ENCODE measurements around the gene ZNF234.
"Not testable (repeated sequence)": the region's sequence is repeated elsewhere in the genome, so short reads cannot be mapped to it uniquely, and the experiment has no call there.

ZNF234 gene

DNA sequence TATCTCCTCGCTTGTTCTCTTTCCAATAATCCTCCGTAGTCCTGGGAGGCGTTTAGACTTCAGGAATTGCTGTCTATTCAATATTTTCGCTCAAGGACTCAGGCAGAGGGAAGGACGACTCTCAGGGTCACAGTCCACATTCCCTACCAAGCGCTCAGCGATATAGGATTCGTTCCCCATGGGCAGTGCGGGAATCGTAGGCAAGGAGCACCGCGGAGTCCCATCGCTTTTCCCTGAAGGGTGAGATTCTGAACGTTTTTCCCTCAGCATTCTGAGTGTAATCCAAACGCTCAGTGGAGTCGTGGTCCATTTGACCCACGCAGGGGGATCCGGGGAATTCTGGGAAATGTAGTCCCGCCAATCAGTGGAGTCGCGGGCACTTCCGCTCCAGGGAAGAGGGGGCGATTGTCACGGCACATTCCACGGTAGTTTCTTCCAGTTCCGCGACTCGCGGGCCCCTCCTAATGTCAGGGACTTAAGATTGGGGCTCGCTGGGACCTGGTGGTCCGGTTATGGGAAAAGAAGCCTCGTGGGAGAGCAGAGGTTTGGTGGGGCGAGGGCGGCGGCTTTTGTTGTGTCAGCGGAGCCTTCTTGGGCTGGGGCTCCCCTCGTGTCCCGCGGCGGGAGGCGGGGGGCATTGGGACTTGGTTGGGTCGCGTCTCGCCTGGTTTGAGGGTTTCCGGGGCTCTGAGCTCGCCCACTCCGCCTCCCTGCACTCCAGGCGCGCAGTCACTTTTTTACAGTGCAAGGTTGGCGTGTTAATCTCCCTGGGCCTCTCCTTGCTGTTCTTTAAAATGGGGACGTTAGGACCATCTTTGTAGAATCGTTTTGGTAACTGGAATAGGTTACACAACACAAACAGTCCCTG, at the start of gene ZNF234:
TSS of gene ZNF234 (plus strand) at position 364 of the 868 bp plus-strand sequence. CDS start 3,079 bp downstream, outside the sequence.
- peak; percentile 69 for DNase-seq

DNA sequence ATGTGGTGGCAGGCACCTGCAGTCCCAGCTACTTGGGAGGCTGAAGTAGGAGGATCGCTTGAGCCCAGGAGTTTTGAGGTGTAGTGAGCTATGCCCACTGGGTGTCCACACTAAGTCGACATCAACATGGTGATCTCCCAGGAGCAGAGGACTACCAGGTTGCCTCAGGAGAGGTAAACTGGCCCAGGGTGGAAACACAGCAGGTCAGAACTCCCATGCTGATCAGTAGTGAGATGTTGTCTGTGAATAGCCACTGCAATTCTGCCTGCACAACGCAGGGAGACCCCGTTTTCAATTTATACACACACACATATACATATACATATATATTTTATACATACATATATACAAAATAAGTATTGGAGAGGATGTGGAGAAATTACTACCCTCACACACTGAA, 49.2 kb upstream of the ZNF234 start:
- no peak for DNase-seq

DNA sequence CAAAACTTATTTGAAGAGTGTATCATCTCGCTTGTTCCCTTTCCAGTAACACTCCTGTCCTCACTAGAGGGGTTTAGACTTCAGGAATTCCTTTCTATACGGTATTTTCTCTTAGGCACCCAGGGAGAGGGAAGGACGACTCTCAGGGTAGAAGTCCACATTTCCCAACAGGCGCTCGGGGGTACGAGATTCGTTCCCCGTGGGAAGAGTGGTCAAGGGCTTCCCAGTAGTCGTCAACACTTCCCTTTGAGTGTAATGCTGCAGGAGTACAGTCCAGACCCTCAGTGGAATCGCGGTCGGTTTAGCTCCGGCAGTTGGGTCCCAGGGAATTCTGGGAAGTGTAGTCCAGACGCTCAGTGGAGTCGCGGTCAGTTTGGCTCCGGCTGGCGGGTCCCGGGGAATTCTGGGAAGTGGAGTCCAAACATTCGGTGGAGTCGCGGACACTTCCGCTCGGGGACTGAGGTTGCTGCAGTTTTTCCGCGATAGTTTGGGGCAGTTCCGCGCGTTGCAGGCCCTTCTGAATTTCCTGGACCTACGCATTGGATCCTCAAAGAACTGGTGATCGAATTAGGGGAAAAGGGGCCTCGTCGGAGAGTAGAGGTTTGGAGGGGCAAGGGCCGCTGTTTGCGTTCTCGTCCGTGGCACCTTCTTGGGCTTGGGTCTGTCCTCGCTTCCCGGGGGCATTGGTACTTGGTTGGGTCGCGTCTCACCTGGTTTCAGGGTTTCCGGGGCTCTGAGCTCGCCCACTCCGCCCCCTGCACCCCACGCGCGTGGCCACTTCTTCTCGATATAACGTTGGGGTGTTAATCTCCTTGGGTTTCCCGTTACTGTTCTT, 47.2 kb upstream of the ZNF234 start, which contains the start of gene ZNF224:
TSS of gene ZNF224 (plus strand) at position 431 of the 835 bp plus-strand sequence. CDS start 3,513 bp downstream, outside the sequence.
- peak; percentile 87 for DNase-seq

DNA sequence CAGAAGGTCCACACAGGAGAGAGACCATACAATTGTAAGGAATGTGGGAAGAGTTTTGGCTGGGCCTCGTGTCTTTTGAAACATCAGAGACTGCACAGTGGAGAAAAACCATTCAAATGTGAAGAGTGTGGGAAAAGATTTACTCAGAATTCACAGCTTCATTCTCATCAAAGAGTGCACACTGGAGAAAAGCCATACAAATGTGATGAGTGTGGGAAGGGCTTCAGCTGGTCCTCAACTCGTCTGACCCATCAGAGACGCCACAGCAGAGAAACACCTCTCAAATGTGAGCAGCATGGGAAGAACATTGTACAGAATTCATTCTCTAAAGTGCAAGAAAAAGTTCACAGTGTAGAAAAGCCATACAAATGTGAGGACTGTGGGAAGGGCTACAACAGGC, 33.6 kb upstream of the ZNF234 start:
- no peak for DNase-seq

DNA sequence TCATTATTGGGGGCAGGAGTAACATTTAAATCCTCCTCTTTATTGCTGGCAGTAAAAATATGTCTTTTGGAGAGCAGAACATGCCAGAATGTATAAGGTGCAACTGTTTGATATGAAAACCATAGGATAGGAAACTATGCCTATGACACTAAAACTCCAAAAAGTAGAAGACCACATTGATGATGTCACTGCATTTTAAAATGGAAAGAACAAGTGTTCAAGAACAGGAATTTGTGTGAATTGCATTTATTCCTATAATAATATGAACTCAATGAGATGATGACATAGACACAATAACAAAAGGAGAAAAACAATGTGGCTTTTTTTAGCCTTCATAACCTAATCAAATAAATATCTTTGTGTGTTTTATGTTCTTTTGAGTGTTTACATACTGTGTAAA, 31.9 kb upstream of the ZNF234 start:
- no peak for DNase-seq

DNA sequence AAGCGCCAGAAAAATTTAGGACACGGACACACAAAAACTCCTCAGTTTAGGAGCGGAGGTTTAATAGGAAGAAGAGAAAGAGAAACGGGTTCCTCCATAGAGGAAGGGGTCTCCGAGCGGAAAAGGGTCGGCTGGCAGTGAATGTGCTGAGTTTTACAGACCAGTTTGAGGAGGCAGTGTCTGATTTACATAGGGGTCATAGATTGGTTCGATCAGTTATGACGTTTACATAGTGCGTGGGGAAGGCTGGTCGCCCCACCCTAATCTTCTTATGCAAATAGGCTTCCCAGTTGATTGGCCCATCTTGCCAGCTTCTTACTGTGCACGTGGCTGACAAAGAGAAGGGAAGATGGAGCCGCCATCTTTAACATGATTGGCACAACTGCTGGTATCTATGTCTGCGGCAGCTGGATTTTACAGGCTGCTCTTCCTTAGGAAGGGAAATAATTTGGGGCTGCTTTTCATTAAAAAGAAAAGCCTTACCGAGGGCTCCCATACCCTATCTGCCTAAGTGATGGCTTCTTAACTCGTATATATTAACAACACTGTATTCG, 29.4 kb upstream of the ZNF234 start:
- no peak for DNase-seq

DNA sequence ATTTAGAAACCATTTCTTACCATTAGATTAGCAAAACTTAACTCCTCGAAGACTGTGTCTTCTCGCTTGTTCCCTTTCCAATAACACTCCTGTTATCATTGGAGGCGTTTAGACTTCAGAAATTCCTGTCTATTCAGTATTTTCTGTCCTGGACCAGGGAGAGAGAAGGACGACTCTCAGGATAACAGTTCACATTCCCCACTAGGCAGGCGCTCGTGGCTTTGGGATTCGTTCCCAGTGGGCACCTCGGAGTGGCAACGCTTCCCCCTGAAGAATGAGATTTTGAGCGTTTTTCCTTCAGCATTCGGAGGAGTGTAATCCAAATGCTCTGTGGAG, 28.6 kb upstream of the ZNF234 start:
- DNase-seq = no peak

DNA sequence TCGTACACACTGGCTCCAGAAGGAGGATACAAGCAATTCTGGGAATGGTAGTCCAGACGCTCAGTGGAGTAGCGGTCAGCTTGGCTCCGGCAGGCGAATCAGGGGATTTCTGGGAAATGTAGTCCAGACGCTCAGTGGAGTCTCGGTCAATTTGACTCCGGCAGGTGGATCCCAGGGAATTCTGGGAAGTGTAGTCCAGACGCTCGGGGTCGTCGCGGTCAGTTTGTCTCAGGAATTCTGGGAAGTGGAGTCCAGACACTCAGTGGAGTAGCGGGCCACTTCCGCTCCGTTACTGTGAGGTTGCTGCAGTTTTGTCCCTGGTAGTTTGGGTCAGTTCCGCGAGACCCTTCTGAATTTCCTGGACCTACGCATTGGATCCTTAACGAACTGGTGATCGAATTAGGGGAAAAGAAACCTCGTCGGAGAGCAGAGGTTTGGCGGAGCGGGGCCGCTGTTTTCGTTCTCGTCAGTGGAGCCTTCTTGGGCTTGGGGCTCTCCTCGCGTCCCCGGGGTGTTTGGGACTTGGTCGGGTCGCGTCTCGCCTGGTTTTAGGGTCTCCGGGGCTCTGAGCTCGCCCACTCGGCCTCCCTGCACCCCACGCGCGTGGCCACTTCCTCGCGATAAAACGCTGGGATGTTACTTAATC, 28.1 kb upstream of the ZNF234 start, which contains the start of gene ZNF225:
TSS of gene ZNF225 (plus strand) at position 262 of the 646 bp plus-strand sequence. CDS start 2,429 bp downstream, outside the sequence.
- DNase-seq = peak; percentile 93

DNA sequence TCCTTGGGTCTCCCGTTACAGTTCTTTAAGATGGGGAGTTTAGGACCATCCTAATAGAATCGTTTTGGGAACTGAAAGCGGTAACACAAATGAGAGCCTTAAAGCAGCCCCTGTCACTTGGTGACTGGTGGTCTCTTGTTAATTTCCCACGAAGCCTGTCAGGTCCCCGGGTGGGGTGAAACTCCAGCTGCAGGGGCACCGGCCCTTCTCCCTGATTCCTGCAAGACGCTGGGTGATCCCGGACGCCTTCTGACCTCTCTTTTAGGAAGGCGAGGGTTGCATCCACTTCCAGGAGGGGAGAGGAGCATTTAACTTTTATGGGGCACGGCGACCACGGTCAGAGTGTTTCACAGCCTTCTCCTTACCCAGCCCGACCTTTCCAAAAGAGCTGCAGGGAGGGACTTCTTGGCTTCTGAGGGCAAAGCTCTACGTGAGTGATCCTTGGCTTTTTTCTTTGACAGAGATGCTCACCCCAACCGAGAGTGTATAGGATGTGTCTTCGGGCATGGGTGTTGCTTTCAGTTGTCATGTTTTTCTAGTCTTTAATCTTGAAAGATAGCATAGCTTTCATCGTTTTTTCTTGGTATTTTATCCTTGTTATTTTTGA, 27.5 kb upstream of the ZNF234 start:
- no peak for DNase-seq

DNA sequence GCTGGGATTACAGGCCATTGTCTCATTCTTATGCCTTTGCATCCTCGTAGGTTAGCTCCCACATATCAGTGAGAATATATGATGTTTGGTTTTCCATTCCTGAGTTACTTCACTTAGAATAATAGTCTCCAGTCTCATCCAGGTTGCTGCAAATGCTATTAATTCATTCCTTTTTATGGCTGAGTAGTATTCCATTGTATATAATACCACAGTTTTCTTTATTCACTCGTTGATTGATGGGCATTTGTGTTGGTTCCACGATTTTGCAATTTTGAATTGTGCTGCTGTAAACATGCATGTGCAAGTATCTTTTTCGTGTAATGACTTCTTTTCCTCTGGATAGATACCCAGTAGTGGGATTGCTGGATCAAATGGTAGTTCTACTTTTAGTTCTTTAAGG, 20.2 kb upstream of the ZNF234 start:
- not testable (repeated sequence) for DNase-seq

DNA sequence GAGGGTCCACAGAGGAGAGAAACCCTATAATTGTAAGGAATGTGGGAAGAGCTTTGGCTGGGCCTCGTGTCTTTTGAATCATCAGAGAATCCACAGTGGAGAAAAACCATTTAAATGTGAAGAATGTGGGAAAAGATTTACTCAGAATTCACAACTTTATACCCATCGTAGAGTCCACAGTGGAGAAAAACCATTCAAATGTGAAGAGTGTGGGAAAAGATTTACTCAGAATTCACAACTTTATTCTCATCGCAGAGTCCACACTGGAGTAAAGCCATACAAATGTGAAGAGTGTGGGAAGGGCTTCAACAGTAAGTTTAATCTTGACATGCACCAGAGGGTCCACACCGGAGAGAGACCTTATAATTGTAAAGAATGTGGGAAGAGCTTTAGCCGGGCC, 9.4 kb upstream of the ZNF234 start:
- no peak for DNase-seq

DNA sequence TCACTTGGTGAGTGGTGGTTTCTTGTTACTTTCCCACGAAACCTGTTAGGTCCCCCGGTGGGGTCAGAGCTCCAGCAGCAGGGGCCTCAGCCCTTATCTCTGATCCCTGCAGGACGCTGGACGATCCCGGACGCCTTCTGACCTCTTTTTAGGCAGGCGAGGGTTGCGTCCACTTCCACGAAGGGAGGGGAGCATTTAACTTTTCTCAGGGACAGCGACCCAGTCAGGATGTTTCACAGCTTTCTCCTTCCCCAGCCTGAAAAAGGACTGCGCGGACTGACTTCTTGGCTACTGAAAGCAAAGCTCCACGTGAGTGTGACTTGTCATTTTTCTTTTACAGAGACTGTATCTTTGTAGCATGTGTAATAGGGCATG, 692 bp downstream of the ZNF234 start:
- DNase-seq = no peak

DNA sequence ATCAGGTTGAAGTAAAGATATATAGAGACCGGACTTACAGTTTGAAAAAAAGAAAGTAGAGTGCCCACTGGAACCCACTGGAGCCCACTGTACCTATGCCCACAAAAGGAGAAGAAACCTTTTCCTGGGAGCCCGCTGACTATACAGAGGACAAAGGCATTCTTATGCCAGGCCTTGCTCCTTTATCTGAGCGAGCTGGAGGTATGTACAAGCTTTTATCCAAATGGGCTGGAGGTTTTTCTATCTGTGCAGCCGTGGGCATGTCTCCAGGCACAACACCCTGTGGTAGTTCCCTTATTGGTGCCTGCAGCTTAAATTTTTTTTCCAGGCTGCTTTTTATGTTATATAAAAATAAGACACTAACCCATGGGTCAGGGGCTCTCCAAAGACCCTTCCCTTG, 8.4 kb downstream of the ZNF234 start:
- DNase-seq = no peak

DNA sequence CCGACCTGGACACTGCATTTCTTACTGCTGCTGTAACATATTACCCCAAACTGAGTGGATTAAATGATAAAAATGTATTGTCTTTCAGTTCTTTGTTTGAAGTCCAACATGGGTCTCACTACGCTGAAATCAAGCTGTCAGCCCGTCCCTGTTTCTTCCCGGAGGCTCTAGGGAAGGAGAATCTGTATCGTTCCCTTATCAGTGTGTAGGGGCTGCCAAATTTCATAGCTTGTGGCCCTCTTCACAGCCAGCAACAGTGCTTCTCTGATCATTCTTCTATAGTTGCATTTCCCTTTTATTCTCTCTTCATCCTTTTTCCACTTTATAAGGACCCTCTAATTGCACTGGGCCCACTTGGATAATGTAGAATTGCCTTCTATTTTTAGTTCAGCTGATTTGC, 10.1 kb downstream of the ZNF234 start:
- DNase-seq = no peak

DNA sequence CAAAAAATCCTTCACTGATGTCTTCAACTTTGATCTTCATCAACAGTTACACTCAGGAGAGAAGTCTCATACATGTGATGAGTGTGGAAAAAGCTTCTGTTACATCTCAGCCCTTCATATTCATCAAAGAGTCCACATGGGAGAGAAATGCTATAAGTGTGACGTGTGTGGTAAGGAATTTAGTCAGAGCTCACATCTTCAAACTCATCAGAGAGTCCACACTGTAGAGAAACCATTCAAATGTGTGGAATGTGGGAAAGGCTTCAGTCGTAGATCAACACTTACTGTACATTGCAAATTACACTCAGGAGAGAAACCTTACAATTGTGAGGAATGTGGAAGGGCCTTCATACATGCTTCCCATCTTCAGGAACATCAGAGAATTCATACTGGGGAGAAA, 15.1 kb downstream of the ZNF234 start:
- no peak for DNase-seq

DNA sequence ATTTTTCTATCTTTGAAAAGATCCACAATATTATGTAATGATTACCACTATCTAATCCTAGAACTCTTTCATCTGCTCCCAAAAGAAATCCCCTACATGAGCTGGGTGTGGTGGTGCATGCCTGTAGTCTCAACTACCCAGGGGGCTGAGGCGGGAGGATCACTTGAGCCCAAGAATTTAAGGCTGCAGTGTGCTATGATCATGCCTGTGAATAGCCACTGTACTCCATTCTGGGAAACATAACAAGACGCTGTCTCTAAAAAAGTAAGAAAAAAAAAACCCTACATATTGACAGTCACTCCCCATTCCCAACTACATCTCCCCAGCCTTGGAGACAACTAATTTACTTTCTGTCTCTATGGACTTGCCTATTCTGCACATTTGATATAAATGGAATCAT, 22.4 kb downstream of the ZNF234 start:
- no peak for DNase-seq

DNA sequence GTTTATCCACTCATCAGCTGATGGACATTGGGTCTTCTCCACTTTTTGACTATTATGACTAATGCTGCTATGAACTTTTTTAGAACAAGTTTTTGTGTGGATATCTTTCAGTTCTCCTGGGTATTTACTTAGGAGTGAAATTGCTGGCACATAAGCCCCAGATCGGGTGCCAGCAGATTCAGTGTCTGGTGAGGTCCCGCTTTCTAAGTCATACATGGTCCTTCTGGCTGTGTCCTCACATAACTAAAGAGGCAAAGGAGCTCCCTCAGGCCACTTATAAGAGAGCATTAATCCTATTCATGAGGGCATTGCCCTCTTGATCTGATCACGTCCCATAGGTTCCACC, 22.9 kb downstream of the ZNF234 start:
- DNase-seq = no peak

DNA sequence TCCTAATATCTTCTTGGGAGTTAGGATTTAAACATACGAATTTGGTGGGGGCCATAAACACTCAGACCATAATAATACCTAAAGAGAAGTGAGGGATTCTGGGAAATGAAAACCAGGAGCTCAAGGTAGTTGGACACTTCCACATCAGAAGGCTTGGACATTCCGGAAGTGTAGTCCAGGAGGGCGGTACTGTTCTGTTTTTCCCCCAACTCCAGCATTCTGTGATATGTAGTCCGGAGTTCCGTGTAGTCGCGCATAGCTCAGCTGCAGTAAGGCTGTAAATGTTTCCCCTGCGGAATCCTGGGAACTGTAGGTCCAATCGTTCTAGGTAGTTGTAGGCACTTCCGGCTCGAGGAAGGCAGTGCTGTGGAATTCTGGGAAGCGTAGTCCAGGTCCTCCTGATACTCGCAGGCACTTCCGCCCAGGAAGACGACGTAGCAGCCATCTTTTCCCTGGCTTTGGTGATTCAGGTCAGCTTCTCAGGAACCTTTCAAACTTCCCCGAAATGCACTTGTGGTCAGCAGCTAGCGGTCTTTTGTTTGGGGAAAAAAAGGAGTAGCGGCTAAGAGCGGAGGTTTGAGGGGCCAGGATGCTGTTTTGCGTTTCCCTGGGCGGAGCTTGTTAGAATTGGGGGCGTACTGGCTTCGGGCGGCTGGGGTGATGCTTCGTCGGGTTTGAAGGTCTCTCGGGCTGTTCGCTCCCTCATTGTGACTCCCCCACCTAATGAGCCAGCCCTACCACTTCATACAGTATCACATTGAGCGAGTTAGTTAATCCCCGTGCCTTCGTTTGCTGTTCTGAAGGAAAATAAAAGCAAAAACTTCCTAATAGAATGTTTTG, 23.5 kb downstream of the ZNF234 start, which contains the start of gene ZNF226:
TSS of gene ZNF226 (plus strand) at position 428 of the 840 bp plus-strand sequence. CDS start 4,981 bp downstream, outside the sequence.
- peak; percentile 90 for DNase-seq

DNA sequence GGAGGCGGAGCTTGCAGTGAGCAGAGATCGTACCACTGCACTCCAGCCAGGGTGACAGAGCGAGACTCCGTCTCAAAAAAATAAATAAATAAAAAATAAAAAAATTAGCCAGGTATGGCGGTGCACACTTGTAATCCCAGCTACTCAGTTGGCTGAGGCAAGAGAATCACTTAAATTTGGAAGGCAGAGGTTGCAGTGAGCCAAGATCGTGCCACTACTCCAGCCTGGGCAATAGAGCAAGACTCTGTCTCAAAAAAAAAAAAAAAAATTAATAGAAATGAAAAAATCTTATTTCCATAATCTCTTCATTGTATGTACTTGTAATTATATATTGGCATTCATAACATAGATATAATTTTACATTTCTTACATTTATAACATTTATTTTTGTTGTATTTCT, 29.3 kb downstream of the ZNF234 start:
- not testable (repeated sequence) for DNase-seq

DNA sequence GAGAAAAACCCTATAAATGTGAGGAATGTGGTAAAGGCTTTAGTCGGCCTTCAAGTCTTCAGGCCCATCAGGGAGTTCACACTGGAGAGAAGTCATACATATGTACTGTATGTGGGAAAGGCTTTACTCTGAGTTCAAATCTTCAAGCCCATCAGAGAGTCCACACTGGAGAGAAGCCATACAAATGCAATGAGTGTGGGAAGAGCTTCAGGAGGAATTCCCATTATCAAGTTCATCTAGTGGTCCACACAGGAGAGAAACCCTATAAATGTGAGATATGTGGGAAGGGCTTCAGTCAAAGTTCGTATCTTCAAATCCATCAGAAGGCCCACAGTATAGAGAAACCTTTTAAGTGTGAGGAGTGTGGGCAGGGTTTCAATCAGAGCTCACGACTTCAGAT, 35.2 kb downstream of the ZNF234 start:
- no peak for DNase-seq

DNA sequence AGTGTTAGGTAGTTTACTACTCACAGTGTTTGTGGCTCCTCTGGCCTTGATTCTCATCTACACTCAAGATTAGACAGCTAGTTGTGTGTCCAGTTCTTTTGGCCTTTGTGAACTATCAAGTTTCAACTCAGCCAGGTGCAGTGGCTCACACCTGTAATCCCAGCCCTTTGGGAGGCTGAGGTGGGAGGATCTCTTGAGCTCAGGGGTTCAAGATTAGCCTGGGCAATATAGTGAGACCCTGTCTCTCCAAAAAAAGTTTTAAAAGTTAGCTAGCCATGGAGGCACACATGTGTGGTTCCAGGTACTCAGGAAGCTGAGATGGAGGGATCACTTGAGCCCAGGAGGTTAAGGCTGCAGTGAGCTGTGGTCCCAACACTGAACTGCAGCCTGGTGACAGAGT, 39.6 kb downstream of the ZNF234 start:
- DNase-seq = no peak

DNA sequence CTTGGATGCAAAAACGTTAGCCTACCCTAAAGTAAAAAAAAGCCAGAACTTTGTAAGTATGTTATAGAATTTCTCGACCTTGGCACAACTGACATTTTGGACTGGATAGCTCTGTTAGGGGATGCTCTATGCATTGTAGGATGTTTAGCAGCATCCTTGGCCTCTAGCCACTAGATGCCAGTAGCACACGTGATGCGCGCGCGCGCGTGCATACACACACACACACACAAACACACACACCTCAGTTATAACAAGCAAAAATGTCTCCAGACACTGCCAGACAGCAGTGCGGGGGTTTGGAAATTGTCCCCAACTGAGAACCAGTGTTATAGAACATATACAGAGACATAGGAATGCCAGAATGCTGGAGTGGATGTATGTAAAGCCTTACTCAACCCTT, 40.8 kb downstream of the ZNF234 start:
- no peak for DNase-seq
